CD14-positive monocyte (primary cell): Measurements from ENCODE around the gene FLT1. TPM values are rescaled to one million over a fixed set of nuclear protein-coding genes. Genes with fewer than 3 reads are reported as not detected.

ENCODE experiments used
- DNase-seq, 3 donors: peaks; one replicate each; pipeline ENCODE4 v3.0.0-alpha.2; 2011 to 2022
- H2AFZ ChIP-seq: 2 replicates; pipeline ENCODE4 v1.6.0; 2012; ENCODE audit warnings: mild to moderate bottlenecking, low read depth, low read length, inconsistent platforms; ENCODE audit not compliant: insufficient read depth, poor library complexity, severe bottlenecking
- H3K27ac ChIP-seq, 2 donors: 1 replicate in 1 of 2; 2 replicates in 1 of 2; pipeline ENCODE4 v1.5.1; 2012 to 2013; ENCODE audit warnings: low read length in 2 of 2, control low read depth in 1 of 2, inconsistent platforms in 1 of 2, low read depth in 1 of 2, mild to moderate bottlenecking in 1 of 2
- H3K27me3 ChIP-seq, 2 donors: one replicate each; pipeline versions ENCODE4 v1.6.0 to v1.6.1; 2011 to 2013; ENCODE audit warnings: low read length in 2 of 2; ENCODE audit not compliant: control insufficient read depth in 2 of 2, insufficient read depth in 2 of 2
- H3K36me3 ChIP-seq, 2 donors: replicated peaks in 1 of 2; 1 replicate in 1 of 2; 2 replicates in 1 of 2; pipeline versions ENCODE4 v1.5.1 to v1.6.1; 2012 to 2013; ENCODE audit warnings: low read length in 2 of 2, control low read depth in 1 of 2, inconsistent platforms in 1 of 2, mild to moderate bottlenecking in 1 of 2; ENCODE audit not compliant: insufficient read depth in 2 of 2, control insufficient read depth in 1 of 2
- H3K4me1 ChIP-seq, 2 donors: 1 replicate in 1 of 2; 2 replicates in 1 of 2; pipeline versions ENCODE4 v1.5.1 to v1.6.1; 2012 to 2013; ENCODE audit warnings: low read length in 2 of 2, control low read depth in 1 of 2, inconsistent platforms in 1 of 2, mild to moderate bottlenecking in 1 of 2, moderate library complexity in 1 of 2; ENCODE audit not compliant: insufficient read depth in 2 of 2, control insufficient read depth in 1 of 2
- H3K4me2 ChIP-seq: replicated peaks from 2 replicates; pipeline ENCODE3; 2012; ENCODE audit warnings: low read length, moderate library complexity, mild to moderate bottlenecking; ENCODE audit not compliant: poor library complexity, severe bottlenecking; ENCODE audit errors: extremely low read depth
- H3K4me3 ChIP-seq, 3 experiments: fragments of 200-600 bp in 1 of 3; sonication (generic) in 1 of 3; replicated peaks in 1 of 3; 1 replicate in 2 of 3; 2 replicates in 1 of 3; pipeline ENCODE4 v1.5.1; 2011 to 2013; ENCODE audit warnings: low read length in 3 of 3, mild to moderate bottlenecking in 3 of 3, control low read depth in 2 of 3, low read depth in 2 of 3, inconsistent platforms in 1 of 3, moderate library complexity in 1 of 3
- H3K79me2 ChIP-seq: 2 replicates; pipeline ENCODE4 v1.6.0; 2012; ENCODE audit warnings: mild to moderate bottlenecking, control low read depth, inconsistent platforms, low read length, moderate library complexity; ENCODE audit not compliant: insufficient read depth
- H3K9ac ChIP-seq: 2 replicates; pipeline ENCODE4 v1.6.0; 2017; ENCODE audit warnings: low read length, mild to moderate bottlenecking; ENCODE audit not compliant: insufficient read depth, poor library complexity, severe bottlenecking
- H3K9me3 ChIP-seq, 2 donors: replicated peaks in 1 of 2; 1 replicate in 1 of 2; 2 replicates in 1 of 2; pipeline versions ENCODE4 v1.5.1 to v1.6.1; 2012 to 2013; ENCODE audit warnings: low read length in 2 of 2, control low read depth in 1 of 2; ENCODE audit not compliant: control insufficient read depth in 1 of 2, insufficient read depth in 1 of 2
- H4K20me1 ChIP-seq: 2 replicates; pipeline ENCODE4 v1.6.0; 2012; ENCODE audit warnings: mild to moderate bottlenecking, low read length, control low read depth, moderate library complexity; ENCODE audit not compliant: insufficient read depth
- H3K27ac Mint-ChIP-seq, 7 donors: one replicate each; pipeline ENCODE4 v1.8.0; 2020; ENCODE audit warnings: mild to moderate bottlenecking in 7 of 7, mixed read lengths in 7 of 7, moderate library complexity in 6 of 7, inconsistent platforms in 2 of 7
- H3K27me3 Mint-ChIP-seq, 3 donors: one replicate each; pipeline ENCODE4 v1.8.0; 2021 to 2022; ENCODE audit warnings: low read depth in 3 of 3, mild to moderate bottlenecking in 3 of 3, mixed read lengths in 3 of 3, moderate library complexity in 3 of 3, inconsistent platforms in 1 of 3
- H3K36me3 Mint-ChIP-seq, 2 donors: one replicate each; pipeline ENCODE4 v1.8.0; 2020; ENCODE audit warnings: mixed read lengths in 2 of 2, inconsistent platforms in 1 of 2, mild to moderate bottlenecking in 1 of 2
- H3K4me1 Mint-ChIP-seq: one replicate; pipeline ENCODE4 v1.8.0; 2020; ENCODE audit warnings: mild to moderate bottlenecking, mixed read lengths
- H3K4me3 Mint-ChIP-seq, 2 donors: one replicate each; pipeline ENCODE4 v1.8.0; 2020; ENCODE audit warnings: mild to moderate bottlenecking in 2 of 2, mixed read lengths in 2 of 2, moderate library complexity in 1 of 2
- H3K9me3 Mint-ChIP-seq, 7 donors: one replicate each; pipeline ENCODE4 v1.8.0; 2020 to 2022; ENCODE audit warnings: mixed read lengths in 7 of 7, mild to moderate bottlenecking in 6 of 7, moderate library complexity in 6 of 7, inconsistent platforms in 2 of 7
- WGBS: methylation state at CpG from one replicate; pipeline ENCODE4 v1.1.5; 2013; ENCODE audit warnings: missing lambda C conversion rate; ENCODE audit not compliant: insufficient coverage; 5-methylcytosine and 5-hydroxymethylcytosine counted together
- intact Hi-C, 2 donors: fragments of 100-400 bp; cut with micrococcal nuclease; formaldehyde crosslinking; loops; one replicate each; pipeline versions ENCODE4 v1.15.0 to v1.15.1; 2023
- polyA plus RNA-seq, 3 donors: library from polyadenylated mRNA; depleted of rRNA in 1 of 3; unstranded in 2 of 3; stranded (reverse) in 1 of 3; fragments of 300-500 nt in 2 of 3; fragments of >200 nt in 1 of 3; fragmentation: Illumina TruSeq in 2 of 3; gene quantifications; 1 replicate in 2 of 3; 2 replicates in 1 of 3; pipeline ENCODE4 v1.2.3, GENCODE V29; 2012 to 2021
- TF ChIP-seq, protein P1 (sequence below): fragments of 200-600 bp; IDR thresholded peaks from one replicate; pipeline ENCODE4 v1.8.0; 2022; ENCODE audit warnings: antibody characterized with exemption, mild to moderate bottlenecking

Gene FLT1
- polyA plus RNA-seq, 3 donors, result 0.28 TPM; not detected in 2

DNA sequence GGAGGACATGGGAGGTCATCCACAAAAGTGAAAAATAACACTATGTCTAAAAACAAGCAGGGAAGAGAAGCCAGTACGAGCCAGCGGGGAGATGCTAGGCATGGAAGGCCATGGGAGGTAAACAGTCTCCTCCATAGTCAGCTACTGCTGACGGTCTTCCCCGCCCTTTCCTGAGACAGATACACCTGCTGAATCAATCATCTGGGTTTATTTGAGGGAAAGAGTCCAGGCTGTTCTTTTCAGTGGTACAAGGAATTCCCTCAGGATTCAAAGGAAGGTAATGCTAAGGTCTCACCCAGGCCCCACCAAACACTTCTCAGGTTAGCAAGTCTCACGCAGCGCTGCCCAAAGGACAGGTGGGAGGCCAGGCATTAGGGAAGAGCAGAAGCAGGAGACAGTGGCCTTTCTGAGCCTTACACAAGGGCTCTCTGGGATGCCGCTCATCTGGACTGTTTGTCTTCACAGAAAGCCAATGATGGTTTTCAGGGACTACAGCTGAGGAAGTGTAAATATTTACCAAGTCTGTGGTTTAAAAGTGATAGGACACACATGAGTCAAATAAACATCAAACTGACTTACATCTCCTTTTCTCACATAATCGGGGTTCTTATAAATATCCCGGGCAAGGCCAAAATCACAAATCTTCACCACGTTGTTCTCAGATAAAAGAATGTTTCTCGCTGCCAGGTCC, 173.9 kb downstream of the FLT1 start:
- no peak overlapping the region for H2AFZ ChIP-seq
- H3K36me3 ChIP-seq, result no peaks in the 10 kb centered on the region
- H3K9me3 ChIP-seq, result no peaks in the 10 kb centered on the region
- Mint-ChIP-seq H3K9me3 (no peaks in the 10 kb centered on the region), H3K36me3 (no peaks in the 10 kb centered on the region), H3K4me3 (no peak overlapping the region), H3K27ac (no peak overlapping the region), H3K4me1 (peaks cover 8% of the 10 kb centered on the region), H3K27me3 (peaks cover 6 to 29% (median 27%) of the 10 kb centered on the region in 3 donors)
- no peak for DNase-seq
- H3K4me1 ChIP-seq, result peaks cover 0 to 4% of the 10 kb centered on the region in 2 donors
- H3K4me3 ChIP-seq, result no peak overlapping the region
- H3K4me2 ChIP-seq, result no peak overlapping the region
- WGBS, result 100% methylated on average over 2 of the region's 11 CpGs
- H4K20me1 ChIP-seq, result no peaks in the 10 kb centered on the region
- TF ChIP-seq, protein P1, sequence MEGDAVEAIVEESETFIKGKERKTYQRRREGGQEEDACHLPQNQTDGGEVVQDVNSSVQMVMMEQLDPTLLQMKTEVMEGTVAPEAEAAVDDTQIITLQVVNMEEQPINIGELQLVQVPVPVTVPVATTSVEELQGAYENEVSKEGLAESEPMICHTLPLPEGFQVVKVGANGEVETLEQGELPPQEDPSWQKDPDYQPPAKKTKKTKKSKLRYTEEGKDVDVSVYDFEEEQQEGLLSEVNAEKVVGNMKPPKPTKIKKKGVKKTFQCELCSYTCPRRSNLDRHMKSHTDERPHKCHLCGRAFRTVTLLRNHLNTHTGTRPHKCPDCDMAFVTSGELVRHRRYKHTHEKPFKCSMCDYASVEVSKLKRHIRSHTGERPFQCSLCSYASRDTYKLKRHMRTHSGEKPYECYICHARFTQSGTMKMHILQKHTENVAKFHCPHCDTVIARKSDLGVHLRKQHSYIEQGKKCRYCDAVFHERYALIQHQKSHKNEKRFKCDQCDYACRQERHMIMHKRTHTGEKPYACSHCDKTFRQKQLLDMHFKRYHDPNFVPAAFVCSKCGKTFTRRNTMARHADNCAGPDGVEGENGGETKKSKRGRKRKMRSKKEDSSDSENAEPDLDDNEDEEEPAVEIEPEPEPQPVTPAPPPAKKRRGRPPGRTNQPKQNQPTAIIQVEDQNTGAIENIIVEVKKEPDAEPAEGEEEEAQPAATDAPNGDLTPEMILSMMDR, result no peak
- intact Hi-C loops, result loop anchor here in 1 of 2 donors (5.0 kb wide), 2 partner anchors 316 to 476 kb away; no protein-coding TSS in a partner anchor
- H3K79me2 ChIP-seq, result no peaks in the 10 kb centered on the region
- peaks cover 6 to 11% of the 10 kb centered on the region in 2 donors for H3K27me3 ChIP-seq
- H3K9ac ChIP-seq, result no peak overlapping the region
- no peak overlapping the region for H3K27ac ChIP-seq

DNA sequence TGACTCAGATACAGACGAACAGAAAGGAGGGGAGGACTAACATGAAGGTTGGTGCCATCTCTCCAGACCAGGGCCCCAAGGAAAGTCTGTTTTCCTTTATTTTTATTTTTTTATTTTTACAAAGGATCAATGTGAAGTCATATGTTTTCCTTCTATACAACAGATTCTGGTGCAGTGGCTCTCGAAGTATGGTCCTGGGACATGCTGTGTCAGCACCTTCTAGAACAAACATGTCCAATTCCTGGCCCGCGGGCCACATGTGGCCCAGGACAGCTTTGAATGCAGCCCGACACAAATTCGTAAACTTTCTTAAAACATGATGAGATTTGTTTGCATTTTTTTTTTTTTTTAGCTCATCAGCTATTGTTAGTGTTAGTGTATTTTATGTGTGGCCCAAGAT, 174.7 kb downstream of the FLT1 start:
- H3K9ac ChIP-seq, result no peak overlapping the region
- H3K4me3 Mint-ChIP-seq, result no peak overlapping the region
- no peaks in the 10 kb centered on the region for H3K9me3 Mint-ChIP-seq
- intact Hi-C loops, result loop anchor here in 1 of 2 donors (5.0 kb wide), 2 partner anchors 317 to 477 kb away; no protein-coding TSS in a partner anchor
- no peaks in the 10 kb centered on the region for H3K9me3 ChIP-seq
- H3K4me2 ChIP-seq, result no peak overlapping the region
- H3K79me2 ChIP-seq, result no peaks in the 10 kb centered on the region
- peaks cover 0 to 4% of the 10 kb centered on the region in 2 donors for H3K4me1 ChIP-seq
- H3K27me3 ChIP-seq, result peaks cover 6 to 8% of the 10 kb centered on the region in 2 donors
- DNase-seq, result no peak
- H3K36me3 ChIP-seq, result no peaks in the 10 kb centered on the region
- H3K27me3 Mint-ChIP-seq, result peaks cover 6 to 27% (median 19%) of the 10 kb centered on the region in 3 donors
- H3K27ac Mint-ChIP-seq, result no peak overlapping the region
- H3K4me1 Mint-ChIP-seq, result peaks cover 11% of the 10 kb centered on the region
- H3K36me3 Mint-ChIP-seq, result no peaks in the 10 kb centered on the region
- 100% methylated on average over 1 of the region's 6 CpGs for WGBS
- no peak overlapping the region for H2AFZ ChIP-seq
- TF ChIP-seq, protein P1, result no peak
- no peak overlapping the region for H3K4me3 ChIP-seq
- no peaks in the 10 kb centered on the region for H4K20me1 ChIP-seq
- no peak overlapping the region for H3K27ac ChIP-seq
